Activated effector memory CD4-positive, alpha-beta T cell treated with anti-CD3 and anti-CD28 coated beads, Interleukin-2, amount 50 U/mL, for 16 hours (primary cell): ENCODE data around the gene COX7B.
A peak's percentile ranks its signal among the peaks of the same experiment; 100 is the strongest.
"Not testable (repeated sequence)": the region's sequence is repeated elsewhere in the genome, so short reads cannot be mapped to it uniquely, and the experiment has no call there.

Experiments used
- DNase-seq: peaks from one replicate; pipeline ENCODE4 v3.0.0-alpha.2; 2020

The COX7B gene

DNA sequence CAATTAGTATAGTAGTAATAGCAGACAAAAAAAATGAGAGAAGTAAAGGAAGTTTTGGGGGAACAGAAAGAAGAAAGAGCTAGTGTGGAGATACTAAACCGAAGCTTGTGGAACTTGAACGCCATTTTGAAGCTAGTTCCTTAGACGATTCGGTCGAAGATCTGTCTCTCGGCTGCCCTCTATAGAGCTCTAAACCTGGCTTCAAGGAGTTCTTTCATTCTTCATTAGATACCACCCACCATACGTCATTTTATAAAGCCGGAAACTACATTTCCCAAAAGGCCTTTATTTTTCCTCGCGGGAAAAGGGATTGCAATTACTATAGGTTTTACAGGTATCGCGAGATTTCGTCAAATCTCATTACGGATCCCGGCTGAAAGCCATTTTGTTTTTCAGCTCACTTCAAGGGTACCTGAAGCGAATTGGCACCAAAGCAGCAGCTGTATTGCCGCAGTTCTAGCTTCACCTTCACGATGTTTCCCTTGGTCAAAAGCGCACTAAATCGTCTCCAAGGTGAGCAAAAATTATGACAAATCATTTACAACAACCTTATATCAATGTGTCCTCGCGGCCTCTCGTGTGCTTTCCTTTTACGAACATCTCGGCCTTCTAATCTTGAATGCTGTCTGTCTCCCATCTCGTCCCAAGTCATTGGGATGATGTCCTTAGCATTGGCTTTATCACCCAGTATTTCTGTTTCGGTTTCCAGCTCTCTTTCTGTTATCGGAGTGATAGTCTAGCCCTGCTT is at the start of gene COX7B:
Gene COX7B (plus strand): TSS at position 388 of the 748 bp plus-strand sequence. CDS start 86 bp downstream, at position 474.
- peak; percentile 79 for DNase-seq

DNA sequence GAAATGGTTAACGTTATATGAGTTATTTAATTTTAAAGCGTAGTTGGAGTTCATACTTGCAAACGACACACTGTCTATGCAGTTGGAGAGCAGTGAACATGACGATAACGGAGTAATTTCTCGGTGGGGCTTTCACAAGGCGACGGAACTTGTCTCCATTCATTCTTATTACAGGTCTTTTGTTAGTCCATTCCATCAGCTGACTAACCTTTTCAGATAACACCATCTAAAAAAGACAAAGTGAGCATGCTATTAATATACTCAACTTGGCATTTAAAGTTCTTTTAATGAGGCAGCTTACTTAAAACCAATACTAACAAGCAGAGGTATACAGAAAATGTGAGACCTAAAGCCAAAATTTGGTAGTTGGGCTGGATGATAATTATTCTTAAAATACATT is 23.9 kb upstream of the COX7B start:
- no peak for DNase-seq

DNA sequence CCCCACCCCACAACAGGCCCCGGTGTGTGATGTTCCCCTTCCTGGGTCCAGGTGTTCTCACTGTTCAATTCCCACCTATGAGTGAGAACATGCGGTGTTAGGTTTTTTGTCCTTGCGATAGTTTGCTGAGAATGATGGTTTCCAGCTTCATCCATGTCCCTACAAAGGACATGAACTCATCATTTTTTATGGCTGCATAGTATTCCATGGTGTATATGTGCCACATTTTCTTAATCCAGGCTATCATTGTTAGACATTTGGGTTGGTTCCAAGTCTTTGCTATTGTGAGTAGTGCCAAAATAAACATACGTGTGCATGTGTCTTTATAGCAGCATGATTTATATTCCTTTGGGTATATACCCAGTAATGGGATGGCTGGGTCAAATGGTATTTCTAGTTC is 17.9 kb upstream of the COX7B start:
- DNase-seq: not testable (repeated sequence)

DNA sequence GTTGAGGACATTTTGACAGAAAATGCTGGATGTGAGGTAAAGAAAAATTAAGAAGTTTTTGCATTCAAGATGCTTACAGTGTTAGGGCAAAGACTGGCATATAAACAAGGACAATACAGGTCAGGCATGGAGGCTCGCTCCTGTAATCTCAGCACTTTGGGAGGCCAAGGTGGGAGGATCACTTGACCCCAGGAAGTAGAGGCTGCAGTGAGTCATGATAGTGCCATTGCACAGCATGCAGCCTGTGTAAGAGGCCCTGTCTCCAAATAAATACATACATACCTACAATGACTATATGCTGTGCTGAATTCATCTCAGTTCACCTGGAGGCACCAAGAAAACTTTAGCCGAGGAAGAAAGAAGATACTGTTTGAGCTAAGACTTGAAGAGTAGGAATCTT is 6.4 kb upstream of the COX7B start:
- no peak for DNase-seq

DNA sequence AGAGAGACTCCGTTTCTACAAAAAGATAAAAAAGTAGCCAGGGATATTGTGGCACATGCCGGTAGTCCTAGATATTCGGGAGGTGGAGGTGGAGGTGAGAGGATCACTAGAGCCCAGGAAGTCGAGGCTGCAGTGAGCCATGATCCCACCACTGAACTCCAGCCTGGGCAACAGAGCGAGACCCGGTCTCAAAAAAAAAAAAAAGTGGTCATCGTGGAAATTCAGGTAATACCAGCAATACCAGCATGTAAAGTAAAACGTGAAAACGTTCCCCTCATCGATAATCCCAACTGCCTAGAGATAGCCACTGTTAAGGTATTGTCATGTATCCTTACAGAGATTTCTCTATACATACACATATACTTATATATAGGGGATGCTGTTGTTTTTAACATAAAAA is 5.6 kb upstream of the COX7B start:
- no peak for DNase-seq

DNA sequence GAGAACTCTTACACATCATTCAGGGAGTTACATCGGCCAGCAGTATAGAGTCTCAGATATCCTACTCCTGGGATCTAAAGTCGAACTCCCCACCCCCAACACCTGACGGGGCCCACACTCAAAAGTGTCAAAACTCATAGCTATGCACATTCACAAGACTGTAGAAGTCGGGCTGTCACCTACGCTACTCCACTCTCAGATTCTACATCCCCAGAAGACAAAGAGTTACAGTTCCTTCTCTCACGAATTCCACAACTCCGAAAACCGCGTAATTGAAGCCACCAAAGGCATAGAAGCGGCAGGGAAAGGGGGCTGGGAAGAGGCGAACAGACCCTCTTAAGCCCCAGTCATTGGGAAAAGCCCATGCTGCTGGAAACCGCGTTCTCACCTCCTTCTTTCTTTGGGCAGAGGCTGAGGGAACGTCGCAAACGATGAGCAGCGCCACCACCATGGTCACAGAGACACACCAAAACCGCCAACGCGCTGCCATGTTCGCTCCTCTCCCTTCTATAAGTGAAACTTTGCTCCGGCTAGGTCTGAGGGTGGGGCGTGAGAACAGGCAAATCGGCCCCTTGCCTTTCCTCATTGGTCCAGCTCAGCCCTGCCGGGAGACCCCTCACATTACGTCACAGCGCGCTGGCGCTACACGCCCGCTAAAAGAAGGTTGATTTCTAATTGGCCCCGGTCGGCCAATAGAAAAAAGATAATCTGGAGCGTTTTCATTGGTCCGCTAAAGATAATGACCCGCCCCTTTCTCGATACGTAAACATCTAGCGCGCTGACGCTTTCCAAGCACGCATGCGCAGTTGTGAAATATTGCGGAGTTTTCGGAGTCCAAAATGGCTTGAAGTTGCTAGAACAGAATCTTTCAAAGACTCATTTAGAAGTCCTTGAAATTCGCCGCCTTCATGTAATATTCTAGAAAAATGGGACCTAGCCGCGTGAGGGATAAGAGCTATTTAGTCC is 4.1 kb upstream of the COX7B start, which contains the start of gene MAGT1:
Gene MAGT1 (minus strand): TSS at position 515 of the 966 bp plus-strand sequence. CDS start 25 bp downstream, at position 490.
- peak; percentile 95 for DNase-seq

GRCh38 chrX:77900688-77901087 is 1.4 kb downstream of the COX7B start:
- no peak for DNase-seq

GRCh38 chrX:77901506-77901905 is 2.2 kb downstream of the COX7B start:
- no peak for DNase-seq

- peak; percentile 96 for DNase-seq
Observed at GRCh38 chrX:77910108-77910840, 11.0 kb downstream of the COX7B start, which contains the start of gene ATP7A. Gene ATP7A, plus strand, starts transcription at chrX:77910693. Its CDS starts 60,949 bp downstream, at chrX:77971642.

- no peak for DNase-seq
Observed at GRCh38 chrX:77917294-77917933, 18.1 kb downstream of the COX7B start.

- no peak for DNase-seq
Observed at GRCh38 chrX:77918568-77918967, 19.3 kb downstream of the COX7B start.

DNA sequence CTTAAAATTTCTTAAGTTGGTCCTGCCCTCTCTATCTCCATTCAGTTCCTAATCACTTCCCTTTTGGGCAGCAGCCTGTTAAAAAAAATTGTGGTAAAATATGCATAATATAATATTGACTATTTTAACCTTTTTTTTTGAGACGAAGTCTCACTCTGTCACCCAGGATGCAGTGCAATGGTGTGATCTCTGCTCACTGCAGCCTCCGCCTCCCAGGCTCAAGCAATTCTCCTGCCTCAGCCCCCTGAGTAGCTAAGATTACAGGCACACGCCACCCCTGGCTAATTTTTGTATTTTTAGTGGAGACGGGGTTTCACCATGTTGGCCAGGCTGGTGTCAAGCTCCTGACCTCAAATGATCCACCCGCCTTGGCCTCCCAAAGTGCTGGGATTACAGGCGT is 20.1 kb downstream of the COX7B start:
- not testable (repeated sequence) for DNase-seq

- no peak for DNase-seq
Observed at GRCh38 chrX:77922787-77923186, 23.5 kb downstream of the COX7B start.

DNA sequence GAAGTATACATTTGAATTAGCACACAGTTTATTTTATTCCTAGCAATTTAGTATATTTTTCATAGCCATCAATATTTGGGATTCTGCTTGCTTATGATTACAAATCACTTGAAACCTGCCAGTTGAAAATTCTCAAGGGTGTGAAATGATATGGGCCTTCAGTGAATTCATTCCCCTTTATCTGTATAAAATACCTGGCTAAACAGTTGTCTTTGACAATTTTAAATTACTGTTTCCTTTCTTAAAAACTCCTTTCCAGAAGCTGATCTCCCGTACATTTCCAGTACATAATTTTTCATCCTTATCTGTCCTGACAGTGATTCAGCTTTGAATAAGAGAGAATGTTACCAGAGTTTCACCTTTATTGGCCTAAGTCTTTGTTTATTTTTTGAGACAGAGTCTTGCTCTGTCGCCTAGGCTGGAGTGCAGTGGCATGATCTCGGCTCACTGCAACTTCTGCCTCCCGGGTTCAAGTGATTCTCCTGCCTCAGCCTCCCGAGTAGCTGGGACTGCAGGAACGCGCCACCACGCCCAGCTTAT is 25.1 kb downstream of the COX7B start:
- no peak for DNase-seq

DNA sequence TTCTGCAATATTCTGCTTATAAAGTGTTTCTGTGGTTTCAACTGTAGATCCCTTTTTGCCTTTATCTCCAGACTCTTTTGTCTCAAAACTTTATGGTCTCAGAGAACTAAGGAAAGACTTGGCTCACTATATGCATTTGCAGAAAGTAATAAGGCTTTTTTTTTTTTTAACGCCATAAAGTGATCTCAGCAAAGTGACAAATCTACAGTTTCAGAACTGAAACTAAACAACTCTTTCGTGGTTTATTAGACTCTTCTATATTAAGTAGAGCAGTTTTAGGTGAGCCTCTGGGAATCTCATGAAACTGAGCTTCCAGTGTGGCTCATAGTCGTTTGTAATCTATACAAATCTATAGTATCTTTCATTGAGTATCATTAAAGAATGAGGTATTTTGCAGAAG is 26.5 kb downstream of the COX7B start:
- no peak for DNase-seq

DNA sequence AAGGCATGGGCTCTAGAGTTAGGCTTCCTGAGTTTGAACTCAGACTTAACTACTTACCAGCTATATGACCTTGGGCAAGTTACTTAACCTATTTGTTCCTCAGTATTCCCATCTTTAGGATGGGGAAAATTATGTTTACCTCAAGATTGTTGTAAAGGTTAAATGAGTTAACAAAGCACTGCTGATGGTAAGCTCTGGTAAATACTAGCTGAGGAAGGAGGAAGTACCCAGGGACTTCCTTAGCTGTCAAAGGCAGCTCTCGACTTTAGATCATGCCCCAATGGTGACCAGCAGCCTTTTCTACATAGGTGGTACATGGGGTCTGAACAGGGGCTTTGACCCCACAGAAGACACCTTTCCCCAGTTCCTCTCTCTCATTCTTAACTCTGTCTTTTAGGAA is 31.3 kb downstream of the COX7B start:
- DNase-seq: no peak

DNA sequence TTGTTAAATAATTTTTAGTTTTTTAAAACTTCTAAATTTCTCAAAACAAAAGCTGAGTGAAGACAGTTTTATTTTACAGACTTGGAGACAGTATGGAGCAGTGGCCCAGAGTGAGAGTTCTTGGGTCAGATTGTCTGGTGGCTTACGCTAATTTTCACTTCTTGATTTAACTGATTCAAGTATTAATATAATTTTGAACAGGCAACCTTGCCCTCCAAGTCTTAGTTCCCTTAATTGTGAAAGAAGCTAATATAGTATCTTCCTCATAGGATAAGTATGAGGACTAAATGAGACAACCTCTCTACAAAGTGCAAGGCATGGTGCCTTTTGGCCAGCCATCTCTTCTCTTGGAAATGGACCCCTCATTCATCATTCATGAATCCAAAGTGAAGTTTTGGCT is 36.6 kb downstream of the COX7B start:
- no peak for DNase-seq

DNA sequence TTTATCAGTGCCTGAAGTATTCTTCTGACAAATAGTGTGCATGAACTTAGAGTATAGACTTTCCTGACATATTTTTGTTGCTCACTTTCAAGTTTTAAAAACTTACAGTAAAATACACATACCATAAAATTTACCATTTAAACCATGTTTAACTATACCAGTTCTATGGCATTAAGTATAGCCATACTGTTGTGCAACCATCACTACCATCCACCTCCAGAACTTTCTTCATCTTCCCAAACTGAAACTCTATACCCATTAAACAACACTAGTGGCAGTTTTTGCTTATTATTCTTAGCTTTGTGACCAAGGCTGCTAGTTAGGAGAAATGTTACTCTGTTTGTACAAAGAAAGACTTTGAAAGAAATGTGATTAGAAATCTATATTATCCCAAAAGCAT is 37.0 kb downstream of the COX7B start:
- no peak for DNase-seq

DNA sequence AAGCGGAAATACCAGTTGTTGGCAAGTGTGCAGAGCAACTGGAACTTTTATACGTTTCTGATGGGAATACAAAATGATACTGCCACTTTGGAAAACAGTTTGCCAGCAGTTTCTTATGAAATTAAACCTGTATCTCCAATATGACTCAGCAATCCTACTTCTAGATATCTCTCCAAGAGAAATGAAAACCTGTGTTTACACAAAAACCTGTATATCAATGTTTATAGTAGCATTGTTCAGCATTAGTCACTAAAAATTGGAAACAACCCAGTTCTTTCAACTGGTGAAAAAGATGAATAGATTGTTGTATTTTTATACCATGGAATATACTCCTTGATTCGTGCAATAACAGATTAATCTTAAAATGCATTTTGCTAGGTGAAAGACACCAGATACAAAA is 38.0 kb downstream of the COX7B start:
- no peak for DNase-seq

DNA sequence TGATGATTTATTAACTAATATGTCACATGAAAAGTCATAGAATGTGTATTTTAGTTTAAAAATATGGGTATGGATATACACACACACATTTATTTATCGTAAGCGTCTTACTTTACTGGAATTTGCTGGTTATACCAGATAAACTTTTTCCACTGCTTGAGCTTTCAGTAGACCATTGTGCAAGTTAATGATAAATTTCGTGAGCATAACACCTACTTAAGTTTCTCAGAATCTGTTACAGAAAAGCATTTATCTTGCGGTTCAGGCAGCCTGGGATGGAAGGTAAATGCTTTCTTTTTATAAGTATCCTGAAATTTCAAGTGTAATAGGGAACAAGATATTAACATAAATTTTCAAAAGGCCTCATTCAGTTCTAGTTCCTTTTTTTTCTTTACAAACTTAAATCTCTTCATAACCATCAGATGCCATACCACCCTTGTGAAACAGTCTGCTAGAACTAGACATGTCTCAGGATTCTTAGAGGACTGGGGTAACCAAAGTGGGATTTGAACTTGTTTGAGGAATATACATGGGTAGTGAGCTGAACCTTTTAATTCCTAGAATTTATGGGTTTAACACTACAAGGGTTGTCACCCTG is 38.9 kb downstream of the COX7B start:
- no peak for DNase-seq

DNA sequence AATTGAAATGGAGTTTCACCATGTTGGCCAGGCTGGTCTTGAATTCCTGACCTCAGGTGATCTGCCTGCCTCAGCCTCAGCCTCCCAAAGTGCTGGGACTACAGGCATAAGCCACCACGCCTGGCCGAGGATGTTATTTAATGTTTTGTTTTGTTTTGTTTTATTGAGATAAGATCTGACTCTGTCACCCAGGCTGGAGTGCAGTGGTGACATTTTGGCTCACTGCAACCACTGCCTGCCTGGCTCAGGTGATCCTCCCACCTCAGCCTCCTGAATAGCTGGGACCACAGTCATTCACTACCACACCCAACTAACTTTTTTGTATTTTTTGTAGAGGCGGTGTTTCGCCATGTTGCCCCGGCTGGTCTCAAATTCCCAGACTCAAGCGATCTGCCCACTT is 45.8 kb downstream of the COX7B start:
- not testable (repeated sequence) for DNase-seq
